ENCODE results near the gene CGNL1. TPM values are rescaled to one million over a fixed set of nuclear protein-coding genes. Genes with fewer than 3 reads are reported as not detected.

CGNL1 gene
- total RNA-seq, 1 donor from 2014 or later = 26.7 TPM

GRCh38 chr15:57384024-57384423 is 7.7 kb downstream of the CGNL1 start:
- DNase-seq (ENCODE audit: extremely low read depth, low read depth, low spot score) = no peak

- no peak for DNase-seq (ENCODE audit: extremely low read depth, low read depth, low spot score)
Measured at GRCh38 chr15:57384816-57385215, 8.5 kb downstream of the CGNL1 start.

- DNase-seq (ENCODE audit: extremely low read depth, low read depth, low spot score) = no peak
Measured at GRCh38 chr15:57385923-57386390, 9.7 kb downstream of the CGNL1 start.

GRCh38 chr15:57386976-57387375 is 10.7 kb downstream of the CGNL1 start:
- no peak for DNase-seq (ENCODE audit: extremely low read depth, low read depth, low spot score)

- DNase-seq (ENCODE audit: extremely low read depth, low read depth, low spot score) = no peak
Measured at GRCh38 chr15:57387564-57388076, 11.3 kb downstream of the CGNL1 start.

- DNase-seq (ENCODE audit: extremely low read depth, low read depth, low spot score) = no peak
Measured at GRCh38 chr15:57388464-57388863, 12.2 kb downstream of the CGNL1 start.

- DNase-seq (ENCODE audit: extremely low read depth, low read depth, low spot score) = no peak
Measured at GRCh38 chr15:57389991-57390390, 13.7 kb downstream of the CGNL1 start.

GRCh38 chr15:57390583-57390982 is 14.3 kb downstream of the CGNL1 start:
- no peak for DNase-seq (ENCODE audit: extremely low read depth, low read depth, low spot score)

GRCh38 chr15:57391537-57391936 is 15.2 kb downstream of the CGNL1 start:
- no peak for DNase-seq (ENCODE audit: extremely low read depth, low read depth, low spot score)

GRCh38 chr15:57393061-57393460 is 16.8 kb downstream of the CGNL1 start:
- no peak for DNase-seq (ENCODE audit: extremely low read depth, low read depth, low spot score)

- DNase-seq (ENCODE audit: extremely low read depth, low read depth, low spot score) = peak; percentile 82
Measured at GRCh38 chr15:57395292-57395691, 19.0 kb downstream of the CGNL1 start.

- DNase-seq (ENCODE audit: extremely low read depth, low read depth, low spot score) = no peak
Measured at GRCh38 chr15:57398336-57398735, 22.0 kb downstream of the CGNL1 start.

- DNase-seq (ENCODE audit: extremely low read depth, low read depth, low spot score) = no peak
Measured at GRCh38 chr15:57401546-57401945, 25.2 kb downstream of the CGNL1 start.

GRCh38 chr15:57403017-57403416 is 26.7 kb downstream of the CGNL1 start:
- DNase-seq (ENCODE audit: extremely low read depth, low read depth, low spot score) = no peak

GRCh38 chr15:57403566-57404325 is 27.4 kb downstream of the CGNL1 start:
- DNase-seq (ENCODE audit: extremely low read depth, low read depth, low spot score) = no peak

GRCh38 chr15:57405133-57405532 is 28.8 kb downstream of the CGNL1 start:
- no peak for DNase-seq (ENCODE audit: extremely low read depth, low read depth, low spot score)

GRCh38 chr15:57406062-57406772 is 29.9 kb downstream of the CGNL1 start:
- DNase-seq (ENCODE audit: extremely low read depth, low read depth, low spot score) = no peak

GRCh38 chr15:57410373-57410772 is 34.1 kb downstream of the CGNL1 start:
- DNase-seq (ENCODE audit: extremely low read depth, low read depth, low spot score) = no peak

- DNase-seq (ENCODE audit: extremely low read depth, low read depth, low spot score) = no peak
Measured at GRCh38 chr15:57411945-57412768, 35.9 kb downstream of the CGNL1 start.

- DNase-seq (ENCODE audit: extremely low read depth, low read depth, low spot score) = no peak
Measured at GRCh38 chr15:57415602-57416001, 39.3 kb downstream of the CGNL1 start.

GRCh38 chr15:57418635-57419034 is 42.3 kb downstream of the CGNL1 start:
- DNase-seq (ENCODE audit: extremely low read depth, low read depth, low spot score) = no peak
